SIG-M5 treated with dmso at 0.1 percent for 504 hours (cell line): Measurements from ENCODE around the gene METTL3.
A peak's percentile ranks its signal among the peaks of the same experiment; 100 is the strongest.
"Not testable (repeated sequence)": the region's sequence is repeated elsewhere in the genome, so short reads cannot be mapped to it uniquely, and the experiment has no call there.

Experiments
- DNase-seq: peaks from one replicate; lab custom pipeline; 2025; ENCODE audit not compliant: unreplicated experiment; lab: John Stamatoyannopoulos, UW

The METTL3 gene

GRCh38 chr14:21510735-21511657 lies at the start of gene METTL3:
METTL3 (minus strand) TSS chr14:21511340; CDS start chr14:21511223, 117 bp downstream.
- peak; percentile 99 for DNase-seq

GRCh38 chr14:21558703-21559170 lies 47.6 kb upstream of the METTL3 start:
- DNase-seq, result no peak

- DNase-seq, result peak; percentile 82
Observed at GRCh38 chr14:21557084-21557901, 46.2 kb upstream of the METTL3 start.

- no peak for DNase-seq
Observed at GRCh38 chr14:21556378-21557083, 45.4 kb upstream of the METTL3 start.

- no peak for DNase-seq
Observed at GRCh38 chr14:21553266-21553665, 42.1 kb upstream of the METTL3 start.

- DNase-seq, result not testable (repeated sequence)
Observed at GRCh38 chr14:21544588-21544987, 33.4 kb upstream of the METTL3 start.

GRCh38 chr14:21543963-21544362 lies 32.8 kb upstream of the METTL3 start:
- no peak for DNase-seq

GRCh38 chr14:21543521-21543960 lies 32.4 kb upstream of the METTL3 start:
- DNase-seq, result no peak

- DNase-seq, result no peak
Observed at GRCh38 chr14:21541413-21542074, 30.4 kb upstream of the METTL3 start.

GRCh38 chr14:21539189-21539940 lies 28.2 kb upstream of the METTL3 start:
- no peak for DNase-seq

- DNase-seq, result no peak
Observed at GRCh38 chr14:21537090-21537424, 25.9 kb upstream of the METTL3 start.

- DNase-seq, result no peak
Observed at GRCh38 chr14:21536418-21537089, 25.4 kb upstream of the METTL3 start.

- DNase-seq, result no peak
Observed at GRCh38 chr14:21535545-21536417, 24.6 kb upstream of the METTL3 start.

GRCh38 chr14:21534576-21534975 lies 23.4 kb upstream of the METTL3 start:
- DNase-seq, result peak; percentile 91

GRCh38 chr14:21533294-21533693 lies 22.2 kb upstream of the METTL3 start:
- no peak for DNase-seq

- no peak for DNase-seq
Observed at GRCh38 chr14:21529515-21529914, 18.4 kb upstream of the METTL3 start.

GRCh38 chr14:21528381-21529348 lies 17.5 kb upstream of the METTL3 start:
- peak; percentile 88 for DNase-seq
